ENCODE data around the gene ZGRF1. TPM values are rescaled to one million over a fixed set of nuclear protein-coding genes. Genes with fewer than 3 reads are reported as not detected.

ZGRF1 gene
- total and polyA plus RNA-seq, 2 donors (not counting 1 experiment from before 2014, with no cell fraction given): 4.6 to 13.0 TPM

DNA sequence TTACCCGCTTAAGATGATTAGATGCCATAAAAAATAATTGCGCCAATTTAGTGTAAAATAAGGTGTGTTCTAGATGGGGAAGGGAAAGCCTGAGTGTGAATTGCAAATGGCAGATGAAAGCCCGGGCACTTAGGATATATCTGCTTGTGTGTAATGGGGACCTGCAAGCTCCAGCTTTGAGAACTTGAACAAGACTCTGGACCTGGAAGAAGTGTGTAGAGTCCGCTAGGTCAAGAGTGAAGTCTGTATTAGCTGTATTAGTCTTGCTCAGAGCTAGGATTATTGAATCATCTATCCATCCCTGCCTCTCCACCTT lies 124.9 kb downstream of the ZGRF1 start:
- Histone ChIP-seq H3K9ac (ENCODE audit: low read length) (no peak overlapping the region), H4K20me1 (ENCODE audit: control insufficient read depth, insufficient read depth, low read length, poor library complexity, severe bottlenecking) (no peaks in the 10 kb centered on the region), H3K27ac (ENCODE audit: low read length in 2 of 2) (no peak overlapping the region), H3K4me1 (ENCODE audit: control insufficient read depth in 2 of 2, insufficient read depth in 2 of 2, low read length in 2 of 2) (peaks cover 49 to 70% of the 10 kb centered on the region in 2 donors), H3K79me2 (ENCODE audit: control insufficient read depth, insufficient read depth, low read length) (no peaks in the 10 kb centered on the region), H3K4me2 (replicated peaks; ENCODE audit: low read depth, low read length, poor library complexity, severe bottlenecking) (no peak overlapping the region), H2AFZ (ENCODE audit: insufficient read depth, low read depth, low read length, poor library complexity, severe bottlenecking) (no peak overlapping the region), H3K9me3 (ENCODE audit: control extremely low read depth in 1 of 3, control insufficient read depth in 2 of 3, insufficient read depth in 1 of 3, low read length in 2 of 3) (peaks cover 0 to 29% (median 6%) of the 10 kb centered on the region in 3 donors), H3K27me3 (replicated peaks in 1 of 4; ENCODE audit: control extremely low read depth in 1 of 4, control insufficient read depth in 3 of 4, insufficient read depth in 4 of 4, low read length in 3 of 4) (peaks cover 4 to 78% (median 73%) of the 10 kb centered on the region in 4 experiments), H3K4me3 (ENCODE audit: control extremely low read depth in 1 of 5, extremely low read depth in 1 of 5, insufficient read depth in 1 of 5, low read depth in 2 of 5, low read length in 4 of 5) (no peak overlapping the region), H3K36me3 (replicated peaks in 1 of 2; ENCODE audit: control extremely low read depth in 1 of 2, control insufficient read depth in 1 of 2, extremely low read depth in 1 of 2, insufficient read depth in 2 of 2, low read length in 1 of 2) (no peaks in the 10 kb centered on the region)
- intact Hi-C loops (cut with micrococcal nuclease): loop anchor here (2.0 to 10.0 kb wide), 3 partner anchors 13 to 1897 kb away; no protein-coding TSS in a partner anchor
- DNase-seq (no peak), ATAC-seq (ENCODE audit: low read depth) (no peak)
- Mint-ChIP-seq H3K27ac (peak overlapping the region; percentile 39), H3K9me3 (ENCODE audit: insufficient read depth) (peaks cover 5% of the 10 kb centered on the region), H3K27me3 (peaks cover 85% of the 10 kb centered on the region), H3K4me1 (peaks cover 54% of the 10 kb centered on the region), H3K4me3 (peak overlapping the region; percentile 53)
- TF ChIP-seq, protein P1, sequence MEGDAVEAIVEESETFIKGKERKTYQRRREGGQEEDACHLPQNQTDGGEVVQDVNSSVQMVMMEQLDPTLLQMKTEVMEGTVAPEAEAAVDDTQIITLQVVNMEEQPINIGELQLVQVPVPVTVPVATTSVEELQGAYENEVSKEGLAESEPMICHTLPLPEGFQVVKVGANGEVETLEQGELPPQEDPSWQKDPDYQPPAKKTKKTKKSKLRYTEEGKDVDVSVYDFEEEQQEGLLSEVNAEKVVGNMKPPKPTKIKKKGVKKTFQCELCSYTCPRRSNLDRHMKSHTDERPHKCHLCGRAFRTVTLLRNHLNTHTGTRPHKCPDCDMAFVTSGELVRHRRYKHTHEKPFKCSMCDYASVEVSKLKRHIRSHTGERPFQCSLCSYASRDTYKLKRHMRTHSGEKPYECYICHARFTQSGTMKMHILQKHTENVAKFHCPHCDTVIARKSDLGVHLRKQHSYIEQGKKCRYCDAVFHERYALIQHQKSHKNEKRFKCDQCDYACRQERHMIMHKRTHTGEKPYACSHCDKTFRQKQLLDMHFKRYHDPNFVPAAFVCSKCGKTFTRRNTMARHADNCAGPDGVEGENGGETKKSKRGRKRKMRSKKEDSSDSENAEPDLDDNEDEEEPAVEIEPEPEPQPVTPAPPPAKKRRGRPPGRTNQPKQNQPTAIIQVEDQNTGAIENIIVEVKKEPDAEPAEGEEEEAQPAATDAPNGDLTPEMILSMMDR (IDR thresholded peaks at IDR 0.05): no peak
- TF ChIP-seq EZH2 (IDR thresholded peaks at IDR 0.05; ENCODE audit: borderline replicate concordance, insufficient read depth, low read depth, low read length, poor library complexity, severe bottlenecking): no peak
- ChIA-PET CTCF (interaction anchor here (1.6 to 2.0 kb wide), 2 partner anchors 9 to 11 kb away, joined by 5 to 14 read pairs; no protein-coding TSS in a partner anchor), POLR2A (no interaction called here)
- 38% methylated on average over 3 of the region's 4 CpGs for WGBS (ENCODE audit: insufficient coverage)

DNA sequence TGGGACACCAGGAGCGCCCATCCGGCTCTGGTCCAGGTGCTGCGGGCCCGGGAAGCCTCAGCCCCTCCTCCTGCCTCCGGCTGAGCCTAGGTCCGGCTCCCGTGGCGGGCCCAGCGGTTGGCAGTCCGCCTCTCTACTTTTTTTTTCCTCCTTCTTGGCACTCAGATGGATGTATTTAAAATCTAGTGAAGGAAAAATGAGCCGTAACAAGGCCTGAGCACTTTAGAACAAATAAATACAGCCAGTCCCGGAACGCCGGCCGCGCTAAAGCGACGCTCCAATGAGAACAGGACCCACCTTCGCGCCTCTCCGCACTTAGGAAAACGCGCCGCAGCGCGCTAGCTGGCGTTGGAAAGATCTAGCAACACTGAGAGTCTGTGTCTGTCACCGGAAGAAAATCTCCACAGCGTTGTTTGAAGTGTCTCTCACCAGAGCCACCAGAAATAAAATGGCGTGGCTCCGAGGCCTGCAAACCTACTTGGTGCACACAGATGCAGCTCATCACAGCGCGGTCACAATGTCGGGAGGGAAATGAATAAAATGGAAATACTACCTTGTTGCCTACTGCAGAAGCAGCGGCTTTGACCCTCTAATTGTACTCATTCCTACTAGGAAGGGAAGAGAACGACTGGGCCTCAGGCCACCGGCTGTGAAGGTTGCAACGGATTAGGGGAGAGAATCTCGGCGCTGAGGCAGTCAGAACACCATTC lies 125.5 kb downstream of the ZGRF1 start:
- H3K4me3 Mint-ChIP-seq: peak overlapping the region; percentile 53
- Histone ChIP-seq H3K36me3 (replicated peaks in 1 of 2; ENCODE audit: control extremely low read depth in 1 of 2, control insufficient read depth in 1 of 2, extremely low read depth in 1 of 2, insufficient read depth in 2 of 2, low read length in 1 of 2) (no peaks in the 10 kb centered on the region), H3K79me2 (ENCODE audit: control insufficient read depth, insufficient read depth, low read length) (no peaks in the 10 kb centered on the region), H3K9ac (ENCODE audit: low read length) (peak overlapping the region; percentile 48), H4K20me1 (ENCODE audit: control insufficient read depth, insufficient read depth, low read length, poor library complexity, severe bottlenecking) (no peaks in the 10 kb centered on the region), H2AFZ (ENCODE audit: insufficient read depth, low read depth, low read length, poor library complexity, severe bottlenecking) (peak overlapping the region; percentile 24), H3K4me3 (ENCODE audit: control extremely low read depth in 1 of 5, extremely low read depth in 1 of 5, insufficient read depth in 1 of 5, low read depth in 2 of 5, low read length in 4 of 5) (peak overlapping the region in 1 of 5 experiments; percentile 57), H3K27ac (ENCODE audit: low read length in 2 of 2) (no peak overlapping the region), H3K9me3 (ENCODE audit: control extremely low read depth in 1 of 3, control insufficient read depth in 2 of 3, insufficient read depth in 1 of 3, low read length in 2 of 3) (peaks cover 0 to 29% (median 6%) of the 10 kb centered on the region in 3 donors), H3K4me1 (ENCODE audit: control insufficient read depth in 2 of 2, insufficient read depth in 2 of 2, low read length in 2 of 2) (peaks cover 45 to 65% of the 10 kb centered on the region in 2 donors), H3K4me2 (replicated peaks; ENCODE audit: low read depth, low read length, poor library complexity, severe bottlenecking) (peak overlapping the region; percentile 67), H3K27me3 (replicated peaks in 1 of 4; ENCODE audit: control extremely low read depth in 1 of 4, control insufficient read depth in 3 of 4, insufficient read depth in 4 of 4, low read length in 3 of 4) (peaks cover 4 to 79% (median 73%) of the 10 kb centered on the region in 4 experiments)
- no peak for DNase-seq
- intact Hi-C loops (cut with micrococcal nuclease): loop anchor here (2.0 to 10.0 kb wide), 3 partner anchors 14 to 1896 kb away; no protein-coding TSS in a partner anchor
- H3K9me3 Mint-ChIP-seq (ENCODE audit: insufficient read depth): peaks cover 5% of the 10 kb centered on the region
- no peak for ATAC-seq (ENCODE audit: low read depth)
- peaks cover 51% of the 10 kb centered on the region for H3K4me1 Mint-ChIP-seq
- no peak overlapping the region for H3K27ac Mint-ChIP-seq
- ChIA-PET CTCF (interaction anchor here (0.8 to 2.0 kb wide), 4 partner anchors 9 to 183 kb away, joined by 3 to 14 read pairs (median 4); no protein-coding TSS in a partner anchor), POLR2A (interaction anchor here (0.7 to 1.4 kb wide), 2 partner anchors 9 to 11 kb away, joined by 4 to 8 read pairs; no protein-coding TSS in a partner anchor)
- TF ChIP-seq, protein P1 (IDR thresholded peaks at IDR 0.05): no peak
- peak; percentile 9 for TF ChIP-seq EZH2 (IDR thresholded peaks at IDR 0.05; ENCODE audit: borderline replicate concordance, insufficient read depth, low read depth, low read length, poor library complexity, severe bottlenecking)
- peaks cover 85% of the 10 kb centered on the region for H3K27me3 Mint-ChIP-seq
- whole genome bisulfite sequencing (ENCODE audit: insufficient coverage): 16% methylated on average over 28 of the region's 40 CpGs

Data from B cell (primary cell).